AG04450 (cell line): ENCODE data around the gene HHEX. TPM values are rescaled to one million over a fixed set of nuclear protein-coding genes. Genes with fewer than 3 reads are reported as not detected.

Experiments
- CTCF ChIA-PET: fragments of 300-600, 350-600 bp; formaldehyde crosslinking; extraction: SDS; loops from one replicate; lab custom pipeline; 2022; ENCODE audit warnings: antibody characterized with exemption, inconsistent platforms; lab: Charles Lee
- POLR2A ChIA-PET: fragments of 350-600 bp; formaldehyde crosslinking; extraction: SDS; loops from one replicate; lab custom pipeline; 2021; ENCODE audit warnings: antibody characterized with exemption, inconsistent platforms; lab: Yijun Ruan, JAX
- DNase-seq: peaks from one replicate; pipeline ENCODE4 v3.0.0-alpha.2; 2011; ENCODE audit warnings: low read depth, low spot score
- H3K27ac ChIP-seq: one replicate; pipeline ENCODE4 v1.5.1; 2012; ENCODE audit warnings: low read depth, low read length, control low read depth
- H3K27me3 ChIP-seq: one replicate; pipeline ENCODE4 v1.6.0; 2012; ENCODE audit warnings: low read length; ENCODE audit not compliant: control insufficient read depth, insufficient read depth
- H3K4me3 ChIP-seq: 2 replicates; pipeline ENCODE4 v1.5.1; 2011; ENCODE audit warnings: mild to moderate bottlenecking, low read depth, low read length, control low read depth
- H3K9me3 ChIP-seq: 2 replicates; pipeline ENCODE4 v1.5.1; 2012; ENCODE audit warnings: low read length; ENCODE audit not compliant: control insufficient read depth, insufficient read depth
- CTCF ChIP-seq: IDR thresholded peaks from 2 replicates; pipeline ENCODE4 v1.5.1; 2011; ENCODE audit warnings: low read depth, low read length, control low read depth, inconsistent platforms
- polyA plus RNA-seq: library from polyadenylated mRNA; depleted of rRNA; stranded (reverse); fragments of >200 nt; gene quantifications from 2 replicates; pipeline ENCODE4 v1.2.3, GENCODE V29; 2011

HHEX gene
- polyA plus RNA-seq, 1 experiment: 14.0 TPM

GRCh38 chr10:92719991-92720830 lies 30.5 kb downstream of the HHEX start:
- Histone ChIP-seq H3K27me3 (no peaks in the 10 kb centered on the region), H3K4me3 (no peak overlapping the region), H3K27ac (no peak overlapping the region), H3K9me3 (no peaks in the 10 kb centered on the region)
- ChIA-PET POLR2A (no interaction called here), CTCF (no interaction called here)
- no peak for TF ChIP-seq CTCF
- DNase-seq: no peak

GRCh38 chr10:92720831-92721165 lies 31.0 kb downstream of the HHEX start:
- Histone ChIP-seq H3K27ac (no peak overlapping the region), H3K4me3 (no peak overlapping the region), H3K27me3 (no peaks in the 10 kb centered on the region), H3K9me3 (no peaks in the 10 kb centered on the region)
- ChIA-PET CTCF (no interaction called here), POLR2A (no interaction called here)
- no peak for TF ChIP-seq CTCF
- no peak for DNase-seq

- Histone ChIP-seq H3K4me3 (no peak overlapping the region), H3K27me3 (no peaks in the 10 kb centered on the region), H3K27ac (no peak overlapping the region), H3K9me3 (no peaks in the 10 kb centered on the region)
- no peak for TF ChIP-seq CTCF
- no peak for DNase-seq
- ChIA-PET CTCF (interaction anchor here (1.3 kb wide), 1 partner anchor 11 kb away, joined by 3 read pairs; no protein-coding TSS in a partner anchor), POLR2A (no interaction called here)
Measured at GRCh38 chr10:92722349-92722748, 32.6 kb downstream of the HHEX start.

- no peaks in the 10 kb centered on the region for H3K27me3 ChIP-seq
- ChIA-PET POLR2A (interaction anchor here (0.6 to 0.7 kb wide), 2 partner anchors 9 to 128 kb away, joined by 7 to 9 read pairs; no protein-coding TSS in a partner anchor), CTCF (interaction anchor here (0.6 to 0.7 kb wide), 2 partner anchors 19 to 284 kb away, joined by 3 to 6 read pairs; no protein-coding TSS in a partner anchor)
- no peaks in the 10 kb centered on the region for H3K9me3 ChIP-seq
- no peak for TF ChIP-seq CTCF
- no peak overlapping the region for H3K4me3 ChIP-seq
- DNase-seq: no peak
- H3K27ac ChIP-seq: no peak overlapping the region
Measured at GRCh38 chr10:92727141-92727540, 37.4 kb downstream of the HHEX start.

- no peak overlapping the region for H3K27ac ChIP-seq
- no peak for TF ChIP-seq CTCF
- ChIA-PET POLR2A (interaction anchor here (0.9 kb wide), 1 partner anchor 13 kb away, joined by 8 read pairs; no protein-coding TSS in a partner anchor), CTCF (interaction anchor here (0.6 kb wide), 1 partner anchor 283 kb away, joined by 3 read pairs; no protein-coding TSS in a partner anchor)
- H3K27me3 ChIP-seq: no peaks in the 10 kb centered on the region
- no peaks in the 10 kb centered on the region for H3K9me3 ChIP-seq
- no peak overlapping the region for H3K4me3 ChIP-seq
- no peak for DNase-seq
Measured at GRCh38 chr10:92727550-92727949, 37.8 kb downstream of the HHEX start.
